Neural progenitor cell (in vitro differentiated cells): Measurements from ENCODE around the gene SERPINA6. TPM values are rescaled to one million over a fixed set of nuclear protein-coding genes. Genes with fewer than 3 reads are reported as not detected.

Experiments used
- DNase-seq: peaks from one replicate; pipeline ENCODE4 v3.0.0-alpha.2; 2016; ENCODE audit warnings: low spot score
- H2AFZ ChIP-seq: fragments of 200-600 bp; sonication (generic); replicated peaks from 2 replicates; pipeline ENCODE4 v1.6.1; 2016; ENCODE audit warnings: antibody characterized with exemption
- H3F3A ChIP-seq: fragments of 200-600 bp; sonication (generic); 2 replicates; pipeline ENCODE4 v1.6.1; 2016; ENCODE audit warnings: antibody characterized with exemption, low read depth
- H3K27ac ChIP-seq: fragments of 200-600 bp; sonication (generic); 2 replicates; pipeline ENCODE4 v1.5.1; 2016; ENCODE audit warnings: mild to moderate bottlenecking
- H3K27me3 ChIP-seq: fragments of 200-600 bp; sonication (generic); 2 replicates; pipeline ENCODE4 v1.6.1; 2016; ENCODE audit warnings: mild to moderate bottlenecking, moderate library complexity
- H3K36me3 ChIP-seq: fragments of 200-600 bp; sonication (generic); 2 replicates; pipeline ENCODE4 v1.5.1; 2016
- H3K4me1 ChIP-seq: fragments of 200-600 bp; sonication (generic); 2 replicates; pipeline ENCODE4 v1.6.1; 2016; ENCODE audit warnings: mixed run types
- H3K4me2 ChIP-seq: fragments of 200-600 bp; sonication (generic); 2 replicates; pipeline ENCODE4 v1.6.1; 2016
- H3K4me3 ChIP-seq: fragments of 200-600 bp; sonication (generic); 2 replicates; pipeline ENCODE4 v1.5.1; 2016
- H3K79me2 ChIP-seq: fragments of 200-600 bp; sonication (generic); 2 replicates; pipeline ENCODE4 v1.6.1; 2016; ENCODE audit warnings: low read depth
- H3K9ac ChIP-seq: fragments of 200-600 bp; sonication (generic); 2 replicates; pipeline ENCODE4 v1.6.1; 2016
- H3K9me3 ChIP-seq: fragments of 200-600 bp; sonication (generic); 2 replicates; pipeline ENCODE4 v1.5.1; 2016; ENCODE audit warnings: low read depth
- H4K20me1 ChIP-seq: fragments of 200-600 bp; sonication (generic); 2 replicates; pipeline ENCODE4 v1.6.1; 2016; ENCODE audit warnings: low read depth
- H3K27ac Mint-ChIP-seq: 3 replicates; pipeline ENCODE4 v1.8.0; 2021; ENCODE audit warnings: mixed read lengths
- H3K27me3 Mint-ChIP-seq: 2 replicates; pipeline ENCODE4 v1.8.0; 2022; ENCODE audit warnings: low read depth, mild to moderate bottlenecking, inconsistent platforms, moderate library complexity, mixed read lengths; ENCODE audit not compliant: insufficient read depth
- H3K36me3 Mint-ChIP-seq: 3 replicates; pipeline ENCODE4 v1.8.0; 2021; ENCODE audit warnings: mixed read lengths
- H3K4me1 Mint-ChIP-seq: 3 replicates; pipeline ENCODE4 v1.8.0; 2021; ENCODE audit warnings: mixed read lengths
- H3K4me3 Mint-ChIP-seq: 3 replicates; pipeline ENCODE4 v1.8.0; 2021; ENCODE audit warnings: mild to moderate bottlenecking, moderate library complexity, mixed read lengths
- H3K9me3 Mint-ChIP-seq: 3 replicates; pipeline ENCODE4 v1.8.0; 2020; ENCODE audit warnings: mixed read lengths
- CTCF ChIP-seq: fragments of 200-600 bp; sonication (generic); IDR thresholded peaks from 2 replicates; pipeline ENCODE4 v1.5.1; 2017; ENCODE audit warnings: antibody characterized with exemption, mild to moderate bottlenecking
- EZH2 ChIP-seq: fragments of 200-600 bp; sonication (generic); IDR thresholded peaks from 2 replicates; pipeline ENCODE4 v1.6.1; 2017; ENCODE audit warnings: antibody characterized with exemption, mild to moderate bottlenecking, moderate library complexity
- EZH2phosphoT487 ChIP-seq: fragments of 200-600 bp; sonication (generic); IDR thresholded peaks from 2 replicates; pipeline ENCODE4 v1.6.1; 2017; ENCODE audit warnings: antibody characterized with exemption
- total RNA-seq: library from RNA; depleted of rRNA; stranded (reverse); fragments of >200 nt; gene quantifications from 2 replicates; pipeline ENCODE4 v1.2.3, GENCODE V29; 2015; ENCODE audit warnings: low replicate concordance

The SERPINA6 gene
- total RNA-seq, 1 donor from 2014 or later: not detected

DNA sequence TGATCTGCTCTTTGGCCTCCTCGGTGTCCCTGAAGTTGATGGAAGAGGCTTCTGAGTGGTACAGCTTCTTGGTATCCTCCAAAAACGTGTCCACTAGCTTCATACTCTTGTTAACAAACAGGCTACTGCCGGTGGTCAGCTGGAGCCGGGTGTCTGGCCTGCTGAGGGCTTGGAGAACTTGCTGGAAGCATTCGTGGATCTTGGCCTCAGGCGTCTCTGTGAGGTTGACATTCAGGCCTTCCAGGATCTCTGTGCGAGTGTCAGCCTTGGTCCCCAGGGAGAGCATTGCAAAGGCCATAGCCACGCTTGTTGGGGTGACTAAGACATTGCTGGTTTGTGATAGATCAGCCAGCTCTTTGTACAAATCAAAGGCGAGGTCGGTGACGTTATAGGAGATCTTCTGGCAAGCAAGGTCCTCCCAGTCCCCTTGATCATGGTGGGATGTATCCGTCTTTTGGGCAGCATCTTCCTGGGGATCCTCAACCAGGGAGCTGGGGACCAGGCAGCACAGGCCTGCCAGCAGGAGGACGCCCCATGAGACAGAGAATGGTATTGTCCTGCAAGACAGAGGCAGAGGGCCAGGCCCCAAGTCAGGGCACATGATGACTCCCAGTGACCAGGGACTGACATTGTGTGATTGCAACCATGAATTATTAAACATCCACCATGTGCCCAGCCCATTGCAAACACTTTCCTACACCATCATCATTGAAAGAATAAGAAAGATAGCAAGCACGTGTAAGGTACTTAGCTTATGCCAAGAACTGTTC lies 43.2 kb upstream of the SERPINA6 start, which contains the start of gene SERPINA2:
Gene SERPINA2, minus strand, starts transcription at position 553 of the 770 bp plus-strand sequence.
- H4K20me1 ChIP-seq: no peaks in the 10 kb centered on the region
- peaks cover 8% of the 10 kb centered on the region for H3K27me3 Mint-ChIP-seq
- DNase-seq: no peak
- H3F3A ChIP-seq: no peaks in the 10 kb centered on the region
- no peaks in the 10 kb centered on the region for H3K9me3 Mint-ChIP-seq
- no peaks in the 10 kb centered on the region for H3K9me3 ChIP-seq
- TF ChIP-seq CTCF: no peak
- no peak for TF ChIP-seq EZH2phosphoT487
- no peak for TF ChIP-seq EZH2
- H3K4me3 Mint-ChIP-seq: no peak within 1 kb of the TSS
- H2AFZ ChIP-seq: no peak within 1 kb of the TSS
- no peak within 1 kb of the TSS for H3K9ac ChIP-seq
- no peaks in the 10 kb centered on the region for H3K36me3 Mint-ChIP-seq
- H3K27me3 ChIP-seq: no peaks in the 10 kb centered on the region
- no peak within 1 kb of the TSS for H3K4me3 ChIP-seq
- no peaks in the 10 kb centered on the region for H3K79me2 ChIP-seq
- peaks cover 4% of the 10 kb centered on the region for H3K4me1 ChIP-seq
- no peak within 1 kb of the TSS for H3K27ac Mint-ChIP-seq
- H3K4me1 Mint-ChIP-seq: peaks cover 3% of the 10 kb centered on the region
- no peak within 1 kb of the TSS for H3K4me2 ChIP-seq
- H3K27ac ChIP-seq: no peak within 1 kb of the TSS
- H3K36me3 ChIP-seq: no peaks in the 10 kb centered on the region

DNA sequence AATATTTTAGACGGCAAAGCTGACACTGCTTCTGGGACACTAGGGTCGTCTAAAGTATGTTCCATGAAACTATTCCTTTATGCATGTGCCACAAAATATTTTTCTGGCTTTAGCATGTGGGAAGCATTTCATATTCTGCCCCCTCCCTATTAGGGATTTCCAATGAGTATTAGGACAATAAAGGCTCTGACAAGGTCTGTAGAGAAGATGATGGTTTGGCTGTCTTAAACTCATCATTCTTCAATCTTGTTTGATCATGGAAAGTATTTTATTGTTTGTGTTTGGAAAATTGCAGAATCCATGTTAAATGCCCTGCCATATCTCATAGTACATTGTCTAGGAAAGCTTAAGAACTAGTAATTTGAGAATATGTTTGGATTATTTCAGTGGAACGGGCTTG lies 42.5 kb upstream of the SERPINA6 start:
- Histone ChIP-seq H3K4me2 (no peak overlapping the region), H3K79me2 (no peaks in the 10 kb centered on the region), H3K4me1 (peaks cover 4% of the 10 kb centered on the region), H3K27ac (no peak overlapping the region), H2AFZ (no peak overlapping the region), H3K36me3 (no peaks in the 10 kb centered on the region), H4K20me1 (no peaks in the 10 kb centered on the region), H3K9me3 (no peaks in the 10 kb centered on the region), H3K4me3 (no peak overlapping the region), H3K9ac (no peak overlapping the region), H3K27me3 (no peaks in the 10 kb centered on the region), H3F3A (no peaks in the 10 kb centered on the region)
- Mint-ChIP-seq H3K9me3 (no peaks in the 10 kb centered on the region), H3K36me3 (no peaks in the 10 kb centered on the region), H3K4me3 (no peak overlapping the region), H3K27me3 (peaks cover 6% of the 10 kb centered on the region), H3K27ac (no peak overlapping the region), H3K4me1 (peaks cover 3% of the 10 kb centered on the region)
- TF ChIP-seq EZH2phosphoT487: no peak
- TF ChIP-seq EZH2: no peak
- no peak for DNase-seq

GRCh38 chr14:94364964-94365363 lies 41.8 kb upstream of the SERPINA6 start:
- Mint-ChIP-seq H3K4me3 (no peak overlapping the region), H3K9me3 (no peaks in the 10 kb centered on the region), H3K27ac (no peak overlapping the region), H3K27me3 (peaks cover 6% of the 10 kb centered on the region), H3K4me1 (peaks cover 3% of the 10 kb centered on the region), H3K36me3 (no peaks in the 10 kb centered on the region)
- Histone ChIP-seq H4K20me1 (no peaks in the 10 kb centered on the region), H3K4me2 (no peak overlapping the region), H3K9ac (no peak overlapping the region), H3K4me3 (no peak overlapping the region), H3K79me2 (no peaks in the 10 kb centered on the region), H3K27ac (no peak overlapping the region), H3F3A (no peaks in the 10 kb centered on the region), H3K27me3 (no peaks in the 10 kb centered on the region), H3K9me3 (no peaks in the 10 kb centered on the region), H2AFZ (no peak overlapping the region), H3K36me3 (no peaks in the 10 kb centered on the region), H3K4me1 (peaks cover 4% of the 10 kb centered on the region)
- DNase-seq: no peak
- TF ChIP-seq EZH2 (no peak), EZH2phosphoT487 (no peak), CTCF (no peak)

DNA sequence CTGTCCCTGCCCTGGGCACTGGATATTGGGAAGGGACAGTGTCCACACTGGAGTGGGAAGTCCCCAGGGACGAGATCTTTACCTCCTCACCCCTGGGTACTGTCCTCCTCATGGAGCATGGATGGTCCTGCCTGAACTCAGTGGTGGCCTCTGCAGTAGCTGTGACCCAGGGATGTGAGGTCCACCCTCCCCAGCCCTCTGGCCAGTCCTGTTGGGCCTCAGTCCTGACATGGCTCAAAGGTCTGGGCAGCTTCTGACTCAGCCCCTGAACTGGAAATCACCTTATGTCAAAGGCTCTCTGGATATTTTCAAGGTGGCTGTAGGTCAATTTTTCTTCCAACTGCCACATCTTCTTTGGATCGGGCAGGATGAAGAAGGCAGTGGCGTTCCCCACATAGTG lies 40.9 kb upstream of the SERPINA6 start:
- Histone ChIP-seq H3K36me3 (no peaks in the 10 kb centered on the region), H3K27ac (no peak overlapping the region), H4K20me1 (no peaks in the 10 kb centered on the region), H3K9ac (no peak overlapping the region), H3K79me2 (no peaks in the 10 kb centered on the region), H3K4me1 (peaks cover 4% of the 10 kb centered on the region), H3K9me3 (no peaks in the 10 kb centered on the region), H3K4me2 (no peak overlapping the region), H2AFZ (no peak overlapping the region), H3K4me3 (no peak overlapping the region), H3F3A (no peaks in the 10 kb centered on the region), H3K27me3 (no peaks in the 10 kb centered on the region)
- Mint-ChIP-seq H3K36me3 (no peaks in the 10 kb centered on the region), H3K4me1 (peaks cover 3% of the 10 kb centered on the region), H3K27me3 (peaks cover 6% of the 10 kb centered on the region), H3K9me3 (no peaks in the 10 kb centered on the region), H3K4me3 (no peak overlapping the region), H3K27ac (no peak overlapping the region)
- TF ChIP-seq EZH2 (no peak), CTCF (no peak), EZH2phosphoT487 (no peak)
- no peak for DNase-seq
